Measurements from ENCODE around the gene MAP7D1. TPM values are rescaled to one million over a fixed set of nuclear protein-coding genes. Genes with fewer than 3 reads are reported as not detected.

The MAP7D1 gene
- total RNA-seq, 1 experiment from 2014 or later, result 212 TPM

GRCh38 chr1:36182734-36183133, 26.8 kb downstream of the MAP7D1 start:
- POLR2A ChIA-PET, result interaction anchor here (0.5 to 0.9 kb wide), 3 partner anchors 38 to 113 kb away, joined by 3 to 5 read pairs (median 4); no protein-coding TSS in a partner anchor
- no peak overlapping the region for H3K27ac ChIP-seq (ENCODE audit: low read length)
- CTCF ChIA-PET, result interaction anchor here (0.5 kb wide), 1 partner anchor 87 kb away, joined by 4 read pairs; no protein-coding TSS in a partner anchor
- in situ Hi-C loops (cut with HindIII; ENCODE audit: low pct_unique_long_range_greater_than_20kb, low sequenced_read_pairs) (no loop called here), intact Hi-C loops (cut with micrococcal nuclease; ENCODE audit: unreplicated experiment) (no loop called here)
- H3K27me3 ChIP-seq (ENCODE audit: control insufficient read depth, insufficient read depth, low read length), result no peaks in the 10 kb centered on the region
- no peak overlapping the region for H3K4me3 ChIP-seq (ENCODE audit: low read depth in 2 of 2, low read length in 2 of 2)
- TF ChIP-seq CTCF (IDR thresholded peaks at IDR 0.05), result no peak
- TF ChIP-seq TCF7L2 (IDR thresholded peaks at IDR 0.05; ENCODE audit: low read depth, low read length), result no peak
- TF ChIP-seq POLR2AphosphoS5 (IDR thresholded peaks at IDR 0.05; ENCODE audit: low read depth, low read length), result no peak
- no peaks in the 10 kb centered on the region for H3K9me3 ChIP-seq (ENCODE audit: control insufficient read depth, insufficient read depth, low read depth, low read length)
- peaks cover 10% of the 10 kb centered on the region for H3K4me1 ChIP-seq (ENCODE audit: control insufficient read depth, insufficient read depth, low read length)
- BruUV-seq (replicated peaks), result no TSS peak
- ATAC-seq (0 out of 2 replicates have a peak, but pooled peaks have one; percentile 13), DNase-seq (ENCODE audit: low read depth, low spot score) (no peak)
- peaks cover 4% of the 10 kb centered on the region for H3K36me3 ChIP-seq (ENCODE audit: control insufficient read depth, insufficient read depth, low read length)

GRCh38 chr1:36183309-36183856, 27.4 kb downstream of the MAP7D1 start:
- peaks cover 14% of the 10 kb centered on the region for H3K4me1 ChIP-seq (ENCODE audit: control insufficient read depth, insufficient read depth, low read length)
- H3K4me3 ChIP-seq (ENCODE audit: low read depth in 2 of 2, low read length in 2 of 2), result no peak overlapping the region
- H3K36me3 ChIP-seq (ENCODE audit: control insufficient read depth, insufficient read depth, low read length), result peaks cover 4% of the 10 kb centered on the region
- in situ Hi-C loops (cut with HindIII; ENCODE audit: low pct_unique_long_range_greater_than_20kb, low sequenced_read_pairs) (no loop called here), intact Hi-C loops (cut with micrococcal nuclease; ENCODE audit: unreplicated experiment) (no loop called here)
- ATAC-seq, result no peak
- ChIA-PET POLR2A (interaction anchor here (0.9 kb wide), 1 partner anchor 38 kb away, joined by 4 read pairs; no protein-coding TSS in a partner anchor), CTCF (interaction anchor here (1.2 kb wide), 1 partner anchor 102 kb away, joined by 3 read pairs; no protein-coding TSS in a partner anchor)
- TF ChIP-seq CTCF (IDR thresholded peaks at IDR 0.05) (no peak), POLR2AphosphoS5 (IDR thresholded peaks at IDR 0.05; ENCODE audit: low read depth, low read length) (peak; percentile 58; the same call in 1 of the 2 replicates), REST (IDR thresholded peaks at IDR 0.05; ENCODE audit: insufficient read depth in 1 of 2, low read depth in 2 of 2, low read length in 1 of 2) (no peak)
- no peak overlapping the region; the same call in 1 of the 2 replicates for H3K27ac ChIP-seq (ENCODE audit: low read length)
- no TSS peak for BruUV-seq (replicated peaks)
- no peak for DNase-seq (ENCODE audit: low read depth, low spot score)
- no peaks in the 10 kb centered on the region for H3K27me3 ChIP-seq (ENCODE audit: control insufficient read depth, insufficient read depth, low read length)
- no peaks in the 10 kb centered on the region for H3K9me3 ChIP-seq (ENCODE audit: control insufficient read depth, insufficient read depth, low read depth, low read length)
